ENCODE data around the gene SMARCA2. TPM values are rescaled to one million over a fixed set of nuclear protein-coding genes. Genes with fewer than 3 reads are reported as not detected.

SMARCA2 gene
- total and polyA plus RNA-seq, 4 donors: 18.8 to 67.0 (median 41.1) TPM

DNA sequence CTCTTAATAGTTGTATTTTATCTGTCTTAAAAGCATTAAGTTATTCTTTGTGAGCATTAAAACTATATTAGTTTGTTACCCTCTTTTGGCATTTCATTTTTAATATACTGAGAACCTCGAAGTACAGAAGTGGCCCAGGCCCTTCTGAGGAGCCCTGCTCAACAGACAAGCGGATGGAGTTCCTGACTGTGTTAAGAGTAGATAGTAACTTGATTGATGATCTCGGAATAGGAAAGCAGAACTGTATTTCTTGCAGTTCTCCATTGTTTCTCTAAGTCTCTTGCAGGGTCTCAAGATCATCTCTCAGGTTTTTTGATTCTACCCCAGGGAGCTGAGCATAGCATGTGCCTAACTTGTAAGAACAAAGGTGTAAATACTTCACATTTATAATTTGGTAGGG, 139.6 kb downstream of the SMARCA2 start:
- TF ChIP-seq RXRA (IDR thresholded peaks at IDR 0.05) (no peak), SP1 (IDR thresholded peaks at IDR 0.05) (no peak), FOXA1 (IDR thresholded peaks at IDR 0.05) (no peak), JUND (IDR thresholded peaks at IDR 0.05) (no peak), FOXA2 (IDR thresholded peaks at IDR 0.05) (no peak), RAD21 (IDR thresholded peaks at IDR 0.05) (no peak), EGR1 (IDR thresholded peaks at IDR 0.05; ENCODE audit: low read depth in 2 of 2) (no peak), TAF1 (conservative IDR thresholded peaks at IDR 0.05) (no peak), NR2F2 (IDR thresholded peaks at IDR 0.05) (no peak), CTCF (IDR thresholded peaks at IDR 0.05; ENCODE audit: low read depth, low read length, missing input control) (no peak), YY1 (IDR thresholded peaks at IDR 0.05) (no peak), HNF4G (IDR thresholded peaks at IDR 0.05) (no peak), HNF4A (conservative IDR thresholded peaks at IDR 0.05) (no peak), GABPA (IDR thresholded peaks at IDR 0.05 in 1 of 2, conservative IDR thresholded peaks at IDR 0.05 in 1 of 2) (no peak)
- TF ChIP-seq, protein P1, sequence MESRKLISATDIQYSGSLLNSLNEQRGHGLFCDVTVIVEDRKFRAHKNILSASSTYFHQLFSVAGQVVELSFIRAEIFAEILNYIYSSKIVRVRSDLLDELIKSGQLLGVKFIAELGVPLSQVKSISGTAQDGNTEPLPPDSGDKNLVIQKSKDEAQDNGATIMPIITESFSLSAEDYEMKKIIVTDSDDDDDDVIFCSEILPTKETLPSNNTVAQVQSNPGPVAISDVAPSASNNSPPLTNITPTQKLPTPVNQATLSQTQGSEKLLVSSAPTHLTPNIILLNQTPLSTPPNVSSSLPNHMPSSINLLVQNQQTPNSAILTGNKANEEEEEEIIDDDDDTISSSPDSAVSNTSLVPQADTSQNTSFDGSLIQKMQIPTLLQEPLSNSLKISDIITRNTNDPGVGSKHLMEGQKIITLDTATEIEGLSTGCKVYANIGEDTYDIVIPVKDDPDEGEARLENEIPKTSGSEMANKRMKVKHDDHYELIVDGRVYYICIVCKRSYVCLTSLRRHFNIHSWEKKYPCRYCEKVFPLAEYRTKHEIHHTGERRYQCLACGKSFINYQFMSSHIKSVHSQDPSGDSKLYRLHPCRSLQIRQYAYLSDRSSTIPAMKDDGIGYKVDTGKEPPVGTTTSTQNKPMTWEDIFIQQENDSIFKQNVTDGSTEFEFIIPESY (IDR thresholded peaks at IDR 0.05): no peak
- TF ChIP-seq, protein P2, sequence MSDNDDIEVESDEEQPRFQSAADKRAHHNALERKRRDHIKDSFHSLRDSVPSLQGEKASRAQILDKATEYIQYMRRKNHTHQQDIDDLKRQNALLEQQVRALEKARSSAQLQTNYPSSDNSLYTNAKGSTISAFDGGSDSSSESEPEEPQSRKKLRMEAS (IDR thresholded peaks at IDR 0.05): no peak
- TF ChIP-seq, protein P3, sequence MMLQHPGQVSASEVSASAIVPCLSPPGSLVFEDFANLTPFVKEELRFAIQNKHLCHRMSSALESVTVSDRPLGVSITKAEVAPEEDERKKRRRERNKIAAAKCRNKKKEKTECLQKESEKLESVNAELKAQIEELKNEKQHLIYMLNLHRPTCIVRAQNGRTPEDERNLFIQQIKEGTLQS (IDR thresholded peaks at IDR 0.05): no peak
- TF ChIP-seq, protein P4, sequence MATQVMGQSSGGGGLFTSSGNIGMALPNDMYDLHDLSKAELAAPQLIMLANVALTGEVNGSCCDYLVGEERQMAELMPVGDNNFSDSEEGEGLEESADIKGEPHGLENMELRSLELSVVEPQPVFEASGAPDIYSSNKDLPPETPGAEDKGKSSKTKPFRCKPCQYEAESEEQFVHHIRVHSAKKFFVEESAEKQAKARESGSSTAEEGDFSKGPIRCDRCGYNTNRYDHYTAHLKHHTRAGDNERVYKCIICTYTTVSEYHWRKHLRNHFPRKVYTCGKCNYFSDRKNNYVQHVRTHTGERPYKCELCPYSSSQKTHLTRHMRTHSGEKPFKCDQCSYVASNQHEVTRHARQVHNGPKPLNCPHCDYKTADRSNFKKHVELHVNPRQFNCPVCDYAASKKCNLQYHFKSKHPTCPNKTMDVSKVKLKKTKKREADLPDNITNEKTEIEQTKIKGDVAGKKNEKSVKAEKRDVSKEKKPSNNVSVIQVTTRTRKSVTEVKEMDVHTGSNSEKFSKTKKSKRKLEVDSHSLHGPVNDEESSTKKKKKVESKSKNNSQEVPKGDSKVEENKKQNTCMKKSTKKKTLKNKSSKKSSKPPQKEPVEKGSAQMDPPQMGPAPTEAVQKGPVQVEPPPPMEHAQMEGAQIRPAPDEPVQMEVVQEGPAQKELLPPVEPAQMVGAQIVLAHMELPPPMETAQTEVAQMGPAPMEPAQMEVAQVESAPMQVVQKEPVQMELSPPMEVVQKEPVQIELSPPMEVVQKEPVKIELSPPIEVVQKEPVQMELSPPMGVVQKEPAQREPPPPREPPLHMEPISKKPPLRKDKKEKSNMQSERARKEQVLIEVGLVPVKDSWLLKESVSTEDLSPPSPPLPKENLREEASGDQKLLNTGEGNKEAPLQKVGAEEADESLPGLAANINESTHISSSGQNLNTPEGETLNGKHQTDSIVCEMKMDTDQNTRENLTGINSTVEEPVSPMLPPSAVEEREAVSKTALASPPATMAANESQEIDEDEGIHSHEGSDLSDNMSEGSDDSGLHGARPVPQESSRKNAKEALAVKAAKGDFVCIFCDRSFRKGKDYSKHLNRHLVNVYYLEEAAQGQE (IDR thresholded peaks at IDR 0.05): no peak
- DNase-seq (ENCODE audit: low spot score): no peak
- 83% methylated on average over 3 of the region's 3 CpGs for WGBS
- Histone ChIP-seq H3K9me3 (ENCODE audit: control insufficient read depth in 4 of 4, low read length in 3 of 4) (no peaks in the 10 kb centered on the region), H3K27ac (ENCODE audit: low read depth in 1 of 2, low read length in 2 of 2) (no peak overlapping the region), H3K4me3 (ENCODE audit: low read depth in 1 of 3, low read length in 3 of 3) (no peak overlapping the region), H3K9ac (ENCODE audit: low read depth in 1 of 2, low read length in 2 of 2) (no peak overlapping the region), H3K36me3 (ENCODE audit: control insufficient read depth in 4 of 4, insufficient read depth in 3 of 4, low read depth in 1 of 4, low read length in 3 of 4) (peaks cover 0 to 6% (median 0%) of the 10 kb centered on the region in 4 donors), H3K27me3 (ENCODE audit: control insufficient read depth in 4 of 4, insufficient read depth in 4 of 4, low read length in 3 of 4) (no peaks in the 10 kb centered on the region), H3K4me1 (ENCODE audit: control insufficient read depth in 4 of 4, insufficient read depth in 4 of 4, low read length in 3 of 4) (peaks cover 0 to 19% (median 2%) of the 10 kb centered on the region in 4 donors)

Measured in liver (tissue), 9 donors.